ENCODE data around the gene PLS1. TPM values are rescaled to one million over a fixed set of nuclear protein-coding genes. Genes with fewer than 3 reads are reported as not detected.

The PLS1 gene
- total and polyA plus RNA-seq, 7 experiments from 2014 or later, result 1.6 to 6.4 (median 2.5) TPM

DNA sequence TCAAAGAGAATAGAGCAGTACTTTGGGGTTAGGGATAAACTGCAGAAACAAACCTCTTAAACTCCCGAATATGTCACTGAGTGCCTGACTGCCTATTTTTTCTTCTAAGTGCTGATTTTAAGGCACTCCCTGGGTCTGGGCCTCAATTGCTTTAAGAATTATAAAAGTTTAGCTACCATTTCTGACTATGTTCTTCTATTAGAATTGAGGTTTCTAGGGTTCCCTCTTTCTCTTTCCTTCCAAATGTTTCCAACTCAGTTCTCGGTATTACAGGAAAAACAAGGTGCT, 28.9 kb downstream of the PLS1 start:
- no peak for DNase-seq
- Histone ChIP-seq H3K4me3 (ENCODE audit: low read length) (no peak overlapping the region), H3K27me3 (ENCODE audit: control insufficient read depth in 2 of 2, insufficient read depth in 2 of 2, low read length in 2 of 2) (no peaks in the 10 kb centered on the region), H3K36me3 (ENCODE audit: control insufficient read depth in 2 of 3, insufficient read depth in 3 of 3, low read length in 3 of 3) (no peaks in the 10 kb centered on the region), H3K27ac (ENCODE audit: low read depth, low read length) (no peak overlapping the region), H3K4me1 (ENCODE audit: control insufficient read depth in 2 of 2, insufficient read depth in 2 of 2, low read length in 2 of 2) (no peaks in the 10 kb centered on the region), H3K9me3 (ENCODE audit: control insufficient read depth in 2 of 3, low read length in 3 of 3) (no peaks in the 10 kb centered on the region)
- ChIA-PET CTCF (interaction anchor here (0.5 kb wide), 1 partner anchor 38 kb away, joined by 3 read pairs; no protein-coding TSS in a partner anchor), POLR2A (interaction anchor here (0.7 kb wide), 1 partner anchor 1125 kb away, joined by 3 read pairs; no protein-coding TSS in a partner anchor)
- ATAC-seq, result no peak
- Mint-ChIP-seq H3K36me3 (no peaks in the 10 kb centered on the region), H3K27me3 (peaks cover 0 to 2% (median 0%) of the 10 kb centered on the region in 5 donors), H3K27ac (no peak overlapping the region), H3K4me1 (peaks cover 0 to 6% (median 0%) of the 10 kb centered on the region in 7 donors), H3K9me3 (no peaks in the 10 kb centered on the region), H3K4me3 (no peak overlapping the region)
- intact Hi-C loops (cut with micrococcal nuclease), result no loop called here

DNA sequence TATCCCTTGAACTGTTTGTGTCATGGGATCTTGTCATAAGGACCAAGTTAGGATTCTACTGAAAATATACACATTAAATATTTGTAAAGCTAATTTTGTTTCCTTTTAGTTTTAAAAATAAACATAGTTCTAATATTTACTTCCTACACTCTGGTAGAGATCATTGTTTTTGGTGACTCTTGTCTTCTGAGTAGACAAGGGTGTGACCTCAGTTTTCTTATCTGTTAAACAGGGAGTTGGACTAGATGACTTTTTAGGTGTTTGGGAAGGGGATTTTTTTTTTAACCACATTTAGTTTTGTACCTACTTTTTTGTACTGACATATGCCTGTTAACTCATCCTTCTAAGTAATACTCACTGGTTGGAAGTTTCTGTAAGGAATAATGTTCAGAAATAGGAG, 30.8 kb downstream of the PLS1 start:
- intact Hi-C loops (cut with micrococcal nuclease), result no loop called here
- no peaks in the 10 kb centered on the region for H3K4me1 ChIP-seq (ENCODE audit: control insufficient read depth in 2 of 2, insufficient read depth in 2 of 2, low read length in 2 of 2)
- no peaks in the 10 kb centered on the region for H3K9me3 Mint-ChIP-seq
- no peak overlapping the region for H3K27ac Mint-ChIP-seq
- H3K36me3 Mint-ChIP-seq, result no peaks in the 10 kb centered on the region
- ATAC-seq (no peak), DNase-seq (no peak)
- POLR2A ChIA-PET, result interaction anchor here (0.6 kb wide), 1 partner anchor 189 kb away, joined by 8 read pairs; no protein-coding TSS in a partner anchor
- CTCF ChIA-PET, result no interaction called here
- no peak overlapping the region for H3K27ac ChIP-seq (ENCODE audit: low read depth, low read length)
- H3K4me3 Mint-ChIP-seq, result no peak overlapping the region
- H3K4me3 ChIP-seq (ENCODE audit: low read length), result no peak overlapping the region
- peaks cover 0 to 6% (median 0%) of the 10 kb centered on the region in 7 donors for H3K4me1 Mint-ChIP-seq
- peaks cover 0 to 2% (median 0%) of the 10 kb centered on the region in 5 donors for H3K27me3 Mint-ChIP-seq
- H3K36me3 ChIP-seq (ENCODE audit: control insufficient read depth in 2 of 3, insufficient read depth in 3 of 3, low read length in 3 of 3), result no peaks in the 10 kb centered on the region
- no peaks in the 10 kb centered on the region for H3K27me3 ChIP-seq (ENCODE audit: control insufficient read depth in 2 of 2, insufficient read depth in 2 of 2, low read length in 2 of 2)
- no peaks in the 10 kb centered on the region for H3K9me3 ChIP-seq (ENCODE audit: control insufficient read depth in 2 of 3, low read length in 3 of 3)

DNA sequence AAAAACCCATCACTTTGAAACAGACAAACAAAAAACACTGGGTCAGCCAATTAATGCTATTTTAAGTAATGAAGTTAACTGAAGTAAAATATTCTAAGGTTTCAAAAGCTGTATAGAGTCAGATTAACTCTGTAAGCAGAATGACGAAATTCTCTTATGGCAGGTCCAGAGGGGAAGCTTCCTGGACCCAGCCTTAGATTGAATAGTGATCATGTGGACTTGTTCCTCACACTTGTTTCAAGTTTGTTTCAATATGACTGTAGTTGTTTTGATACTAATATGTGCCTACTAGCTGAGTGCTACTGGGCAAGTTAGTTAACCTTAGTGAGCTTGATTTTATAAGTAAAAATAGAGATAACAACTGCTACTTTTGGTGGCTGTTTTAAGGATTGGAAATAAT, 32.6 kb downstream of the PLS1 start:
- no peak overlapping the region for H3K4me3 Mint-ChIP-seq
- no peaks in the 10 kb centered on the region for H3K9me3 ChIP-seq (ENCODE audit: control insufficient read depth in 2 of 3, low read length in 3 of 3)
- DNase-seq (no peak), ATAC-seq (no peak)
- POLR2A ChIA-PET, result no interaction called here
- H3K36me3 Mint-ChIP-seq, result no peaks in the 10 kb centered on the region
- no peaks in the 10 kb centered on the region for H3K9me3 Mint-ChIP-seq
- no peaks in the 10 kb centered on the region for H3K4me1 ChIP-seq (ENCODE audit: control insufficient read depth in 2 of 2, insufficient read depth in 2 of 2, low read length in 2 of 2)
- H3K27ac Mint-ChIP-seq, result no peak overlapping the region
- H3K4me3 ChIP-seq (ENCODE audit: low read length), result no peak overlapping the region
- H3K27me3 ChIP-seq (ENCODE audit: control insufficient read depth in 2 of 2, insufficient read depth in 2 of 2, low read length in 2 of 2), result no peaks in the 10 kb centered on the region
- CTCF ChIA-PET, result interaction anchor here (0.6 to 0.7 kb wide), 2 partner anchors 14 to 356 kb away, joined by 3 to 5 read pairs; no protein-coding TSS in a partner anchor
- no peak overlapping the region for H3K27ac ChIP-seq (ENCODE audit: low read depth, low read length)
- peaks cover 0 to 2% (median 0%) of the 10 kb centered on the region in 5 donors for H3K27me3 Mint-ChIP-seq
- intact Hi-C loops (cut with micrococcal nuclease), result no loop called here
- no peaks in the 10 kb centered on the region for H3K36me3 ChIP-seq (ENCODE audit: control insufficient read depth in 2 of 3, insufficient read depth in 3 of 3, low read length in 3 of 3)
- H3K4me1 Mint-ChIP-seq, result peaks cover 0 to 6% (median 0%) of the 10 kb centered on the region in 7 donors

DNA sequence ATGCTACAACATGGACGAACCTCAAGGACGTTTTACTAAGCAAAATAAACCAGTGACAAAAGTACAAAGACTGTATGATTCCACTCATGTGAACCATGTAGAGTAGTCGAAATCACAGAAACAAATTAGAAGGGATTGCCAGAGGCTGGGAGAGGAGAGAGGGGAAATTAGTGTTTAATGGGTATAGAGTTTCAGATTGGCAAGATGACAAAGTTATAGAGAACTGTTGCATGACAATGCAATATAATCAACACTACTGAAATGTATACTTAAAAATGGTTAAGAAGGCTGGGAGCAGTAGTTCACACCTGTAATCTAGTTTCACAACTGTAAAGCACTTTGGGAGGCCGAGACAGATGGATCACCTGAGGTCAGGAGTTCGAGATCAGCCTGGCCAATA, 36.9 kb downstream of the PLS1 start:
- no peaks in the 10 kb centered on the region for H3K4me1 ChIP-seq (ENCODE audit: control insufficient read depth in 2 of 2, insufficient read depth in 2 of 2, low read length in 2 of 2)
- H3K4me3 Mint-ChIP-seq, result no peak overlapping the region
- no peak overlapping the region for H3K27ac Mint-ChIP-seq
- peaks cover 0 to 2% (median 0%) of the 10 kb centered on the region in 5 donors for H3K27me3 Mint-ChIP-seq
- intact Hi-C loops (cut with micrococcal nuclease), result no loop called here
- H3K9me3 Mint-ChIP-seq, result no peaks in the 10 kb centered on the region
- H3K36me3 Mint-ChIP-seq, result peaks cover 0 to 4% (median 0%) of the 10 kb centered on the region in 5 donors
- DNase-seq (no peak), ATAC-seq (no peak)
- no peaks in the 10 kb centered on the region for H3K4me1 Mint-ChIP-seq
- no peak overlapping the region for H3K27ac ChIP-seq (ENCODE audit: low read depth, low read length)
- POLR2A ChIA-PET, result no interaction called here
- H3K4me3 ChIP-seq (ENCODE audit: low read length), result no peak overlapping the region
- CTCF ChIA-PET, result no interaction called here
- no peaks in the 10 kb centered on the region for H3K36me3 ChIP-seq (ENCODE audit: control insufficient read depth in 2 of 3, insufficient read depth in 3 of 3, low read length in 3 of 3)
- no peaks in the 10 kb centered on the region for H3K27me3 ChIP-seq (ENCODE audit: control insufficient read depth in 2 of 2, insufficient read depth in 2 of 2, low read length in 2 of 2)
- H3K9me3 ChIP-seq (ENCODE audit: control insufficient read depth in 2 of 3, low read length in 3 of 3), result no peaks in the 10 kb centered on the region

DNA sequence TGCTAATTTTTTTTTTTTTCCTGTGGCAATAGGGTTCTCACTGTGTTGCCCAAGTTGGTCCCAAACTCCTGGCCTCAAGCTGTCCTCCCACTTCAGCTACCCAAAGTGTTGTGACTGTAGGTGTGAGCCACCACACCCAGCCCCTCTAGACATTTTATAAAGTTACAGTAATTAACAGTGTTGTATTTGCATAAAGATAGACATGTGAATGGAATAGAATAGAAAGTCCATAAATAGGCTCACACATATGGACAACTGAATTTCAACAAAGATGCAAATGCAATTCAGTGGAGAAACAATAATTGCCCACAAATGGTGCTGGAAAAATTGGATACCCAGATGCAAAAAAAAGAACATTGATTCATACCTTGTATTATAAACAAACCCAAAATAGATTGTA, 39.9 kb downstream of the PLS1 start:
- CTCF ChIA-PET, result no interaction called here

DNA sequence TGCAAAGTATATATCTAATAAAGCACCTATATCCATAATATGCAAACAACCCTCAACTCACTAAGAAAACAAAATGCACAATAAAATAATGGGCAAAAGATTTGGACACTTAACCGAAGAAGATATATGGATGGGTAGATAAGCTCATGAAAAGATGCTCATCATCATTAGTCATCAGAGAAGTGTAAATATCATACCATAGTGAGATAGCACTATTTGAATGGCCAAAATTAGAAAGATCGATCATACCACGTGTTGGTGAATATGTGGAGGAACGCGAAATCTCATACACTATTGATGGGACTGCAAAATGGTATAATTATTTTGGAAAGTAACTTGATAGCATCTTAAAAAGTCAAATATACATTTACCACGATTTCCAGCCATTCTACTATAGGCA, 40.5 kb downstream of the PLS1 start:
- CTCF ChIA-PET, result no interaction called here
- Mint-ChIP-seq H3K27me3 (peaks cover 0 to 2% (median 0%) of the 10 kb centered on the region in 5 donors), H3K4me3 (no peak overlapping the region), H3K36me3 (peaks cover 0 to 4% (median 0%) of the 10 kb centered on the region in 5 donors), H3K9me3 (no peaks in the 10 kb centered on the region), H3K27ac (no peak overlapping the region), H3K4me1 (no peaks in the 10 kb centered on the region)
- H3K36me3 ChIP-seq (ENCODE audit: control insufficient read depth in 2 of 3, insufficient read depth in 3 of 3, low read length in 3 of 3), result no peaks in the 10 kb centered on the region
- DNase-seq (no peak), ATAC-seq (no peak)
- intact Hi-C loops (cut with micrococcal nuclease), result no loop called here
- POLR2A ChIA-PET, result no interaction called here
- no peak overlapping the region for H3K4me3 ChIP-seq (ENCODE audit: low read length)
- no peak overlapping the region for H3K27ac ChIP-seq (ENCODE audit: low read depth, low read length)
- H3K4me1 ChIP-seq (ENCODE audit: control insufficient read depth in 2 of 2, insufficient read depth in 2 of 2, low read length in 2 of 2), result no peaks in the 10 kb centered on the region
- no peaks in the 10 kb centered on the region for H3K27me3 ChIP-seq (ENCODE audit: control insufficient read depth in 2 of 2, insufficient read depth in 2 of 2, low read length in 2 of 2)
- H3K9me3 ChIP-seq (ENCODE audit: control insufficient read depth in 2 of 3, low read length in 3 of 3), result no peaks in the 10 kb centered on the region

More for the DNA sequence above, 39.9 kb downstream of the PLS1 start:
- Mint-ChIP-seq H3K9me3 (no peaks in the 10 kb centered on the region), H3K4me3 (no peak overlapping the region), H3K36me3 (peaks cover 0 to 4% (median 0%) of the 10 kb centered on the region in 5 donors), H3K27me3 (peaks cover 0 to 2% (median 0%) of the 10 kb centered on the region in 5 donors), H3K27ac (no peak overlapping the region), H3K4me1 (no peaks in the 10 kb centered on the region)
- no peaks in the 10 kb centered on the region for H3K27me3 ChIP-seq (ENCODE audit: control insufficient read depth in 2 of 2, insufficient read depth in 2 of 2, low read length in 2 of 2)
- no peaks in the 10 kb centered on the region for H3K4me1 ChIP-seq (ENCODE audit: control insufficient read depth in 2 of 2, insufficient read depth in 2 of 2, low read length in 2 of 2)
- intact Hi-C loops (cut with micrococcal nuclease), result no loop called here
- ATAC-seq (no peak), DNase-seq (no peak)
- no peak overlapping the region for H3K4me3 ChIP-seq (ENCODE audit: low read length)
- no peak overlapping the region for H3K27ac ChIP-seq (ENCODE audit: low read depth, low read length)
- H3K36me3 ChIP-seq (ENCODE audit: control insufficient read depth in 2 of 3, insufficient read depth in 3 of 3, low read length in 3 of 3), result no peaks in the 10 kb centered on the region
- POLR2A ChIA-PET, result no interaction called here
- no peaks in the 10 kb centered on the region for H3K9me3 ChIP-seq (ENCODE audit: control insufficient read depth in 2 of 3, low read length in 3 of 3)

DNA sequence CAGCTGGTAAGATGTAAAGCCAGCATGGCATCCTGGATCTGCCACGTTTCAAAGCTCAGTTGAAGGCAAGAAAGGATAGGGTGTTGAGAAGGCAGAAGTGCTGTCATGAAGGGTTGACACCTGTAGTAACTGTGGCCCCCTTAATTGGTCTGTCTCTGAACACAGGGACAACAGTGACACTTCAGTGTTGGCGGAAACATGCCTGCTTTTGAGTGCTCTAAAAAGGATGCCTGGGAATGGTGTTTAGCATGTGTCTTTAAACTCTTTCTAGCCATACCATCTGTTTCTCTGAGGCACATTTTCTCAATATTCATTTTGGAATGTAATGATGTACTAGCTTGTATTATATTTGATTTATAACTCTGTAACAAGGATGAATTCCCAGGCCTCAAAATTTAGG, 42.1 kb downstream of the PLS1 start:
- no peak for DNase-seq
- H3K27ac Mint-ChIP-seq, result no peak overlapping the region
- Histone ChIP-seq H3K36me3 (ENCODE audit: control insufficient read depth in 2 of 3, insufficient read depth in 3 of 3, low read length in 3 of 3) (no peaks in the 10 kb centered on the region), H3K9me3 (ENCODE audit: control insufficient read depth in 2 of 3, low read length in 3 of 3) (no peaks in the 10 kb centered on the region), H3K27ac (ENCODE audit: low read depth, low read length) (no peak overlapping the region), H3K4me1 (ENCODE audit: control insufficient read depth in 2 of 2, insufficient read depth in 2 of 2, low read length in 2 of 2) (no peaks in the 10 kb centered on the region), H3K27me3 (ENCODE audit: control insufficient read depth in 2 of 2, insufficient read depth in 2 of 2, low read length in 2 of 2) (no peaks in the 10 kb centered on the region), H3K4me3 (ENCODE audit: low read length) (no peak overlapping the region)
- H3K9me3 Mint-ChIP-seq, result no peaks in the 10 kb centered on the region
- peaks cover 0 to 3% (median 0%) of the 10 kb centered on the region in 5 donors for H3K27me3 Mint-ChIP-seq
- H3K4me1 Mint-ChIP-seq, result no peaks in the 10 kb centered on the region
- ATAC-seq, result no peak
- CTCF ChIA-PET, result no interaction called here
- no peak overlapping the region for H3K4me3 Mint-ChIP-seq
- POLR2A ChIA-PET, result no interaction called here
- intact Hi-C loops (cut with micrococcal nuclease), result no loop called here
- H3K36me3 Mint-ChIP-seq, result peaks cover 0 to 8% (median 0%) of the 10 kb centered on the region in 5 donors

Data from naive thymus-derived CD4-positive, alpha-beta T cell (primary cell).